ENCODE measurements around the gene C1orf21.

C1orf21 gene

DNA sequence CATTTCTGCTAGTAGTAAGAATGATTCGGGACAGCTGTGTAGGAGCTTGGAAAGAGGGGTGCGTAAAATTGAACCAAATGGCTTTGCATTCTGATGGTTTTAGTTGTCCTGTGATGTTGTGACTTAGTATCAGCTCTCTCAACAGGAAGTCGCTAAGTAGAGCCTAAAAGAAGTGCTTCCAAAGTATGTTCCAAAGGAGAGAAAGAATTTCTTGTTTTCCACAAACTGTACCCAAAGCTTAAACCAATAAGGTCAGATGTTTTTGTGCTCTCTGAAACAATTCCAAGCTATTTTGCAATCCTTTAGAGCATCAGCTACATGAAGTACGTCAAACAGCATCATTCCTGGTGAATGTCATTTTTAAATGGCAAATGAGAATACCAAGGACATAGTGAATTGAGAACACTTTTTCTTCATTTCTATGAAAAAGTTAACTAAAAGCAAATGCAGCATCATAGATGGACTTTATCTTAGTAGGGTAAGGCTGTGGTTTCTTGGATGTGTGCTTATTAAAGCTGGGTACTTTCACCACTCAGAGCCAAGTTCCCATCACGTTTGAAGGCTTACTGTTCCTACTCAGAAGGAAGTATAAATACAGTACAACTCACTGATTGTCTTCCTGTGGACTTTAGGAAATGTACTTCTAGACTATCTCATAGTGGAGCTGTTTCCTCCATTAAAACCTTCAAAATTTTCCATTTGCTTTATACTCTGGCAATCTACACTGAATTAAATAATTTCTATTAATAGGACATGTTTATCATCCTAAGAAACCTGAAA is 148.6 kb downstream of the C1orf21 start:
- Histone ChIP-seq H3K36me3 (ENCODE audit: control insufficient read depth, insufficient read depth, low read length) (no peaks in the 10 kb centered on the region), H3K4me3 (ENCODE audit: insufficient read depth, low read depth, low read length, poor library complexity, severe bottlenecking) (no peak overlapping the region), H3K4me1 (ENCODE audit: control insufficient read depth, insufficient read depth, low read length, poor library complexity, severe bottlenecking) (no peaks in the 10 kb centered on the region), H3K27ac (ENCODE audit: insufficient read depth, low read length, poor library complexity, severe bottlenecking) (no peak overlapping the region), H3K27me3 (replicated peaks; ENCODE audit: control insufficient read depth, insufficient read depth, low read length, poor library complexity, severe bottlenecking) (no peaks in the 10 kb centered on the region), H3K9me3 (ENCODE audit: control insufficient read depth, low read length) (no peaks in the 10 kb centered on the region)
- DNase-seq = no peak

DNA sequence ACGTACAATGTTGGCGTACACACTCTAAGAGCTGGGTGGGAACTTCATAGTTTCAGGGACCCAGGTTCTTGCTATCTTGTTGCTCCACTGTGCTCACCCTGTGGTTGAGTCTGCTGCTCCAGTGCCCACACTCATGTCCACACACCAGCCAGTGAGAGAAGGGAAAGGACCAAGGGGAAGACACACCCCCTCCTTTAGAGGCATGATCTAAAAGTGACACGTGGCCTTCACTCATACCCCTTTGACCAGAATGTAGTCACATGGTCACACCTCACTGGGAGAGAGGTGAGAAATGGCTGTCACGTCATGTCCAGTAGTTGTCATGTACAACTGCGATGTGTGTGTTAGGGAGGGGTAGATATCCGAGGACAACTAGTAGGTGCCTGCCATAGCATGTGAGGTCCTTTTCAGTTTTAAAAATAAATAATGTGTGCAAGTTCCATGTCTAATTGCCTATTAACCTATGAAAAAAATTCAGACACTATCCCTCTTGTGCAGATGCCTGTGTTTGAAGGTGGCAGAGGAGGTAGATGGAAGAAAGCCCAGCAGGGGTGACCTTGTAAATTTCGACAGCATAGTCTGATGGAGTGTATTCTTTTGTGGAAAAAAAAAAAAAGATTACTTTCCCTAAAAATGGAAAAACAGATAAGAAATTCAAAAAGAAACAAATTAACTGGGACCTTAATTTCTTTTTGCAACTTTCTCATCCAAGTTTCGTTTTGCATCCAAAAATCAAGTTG is 149.6 kb downstream of the C1orf21 start:
- Histone ChIP-seq H3K9me3 (ENCODE audit: control insufficient read depth, low read length) (no peaks in the 10 kb centered on the region), H3K4me1 (ENCODE audit: control insufficient read depth, insufficient read depth, low read length, poor library complexity, severe bottlenecking) (no peaks in the 10 kb centered on the region), H3K27ac (ENCODE audit: insufficient read depth, low read length, poor library complexity, severe bottlenecking) (no peak overlapping the region), H3K27me3 (replicated peaks; ENCODE audit: control insufficient read depth, insufficient read depth, low read length, poor library complexity, severe bottlenecking) (no peaks in the 10 kb centered on the region), H3K4me3 (ENCODE audit: insufficient read depth, low read depth, low read length, poor library complexity, severe bottlenecking) (no peak overlapping the region), H3K36me3 (ENCODE audit: control insufficient read depth, insufficient read depth, low read length) (no peaks in the 10 kb centered on the region)
- no peak for DNase-seq

- Histone ChIP-seq H3K4me3 (ENCODE audit: insufficient read depth, low read depth, low read length, poor library complexity, severe bottlenecking) (no peak overlapping the region), H3K27me3 (replicated peaks; ENCODE audit: control insufficient read depth, insufficient read depth, low read length, poor library complexity, severe bottlenecking) (no peaks in the 10 kb centered on the region), H3K36me3 (ENCODE audit: control insufficient read depth, insufficient read depth, low read length) (no peaks in the 10 kb centered on the region), H3K4me1 (ENCODE audit: control insufficient read depth, insufficient read depth, low read length, poor library complexity, severe bottlenecking) (no peaks in the 10 kb centered on the region), H3K27ac (ENCODE audit: insufficient read depth, low read length, poor library complexity, severe bottlenecking) (no peak overlapping the region), H3K9me3 (ENCODE audit: control insufficient read depth, low read length) (no peaks in the 10 kb centered on the region)
- no peak for DNase-seq
Observed at GRCh38 chr1:184539580-184539979, 152.8 kb downstream of the C1orf21 start.

DNA sequence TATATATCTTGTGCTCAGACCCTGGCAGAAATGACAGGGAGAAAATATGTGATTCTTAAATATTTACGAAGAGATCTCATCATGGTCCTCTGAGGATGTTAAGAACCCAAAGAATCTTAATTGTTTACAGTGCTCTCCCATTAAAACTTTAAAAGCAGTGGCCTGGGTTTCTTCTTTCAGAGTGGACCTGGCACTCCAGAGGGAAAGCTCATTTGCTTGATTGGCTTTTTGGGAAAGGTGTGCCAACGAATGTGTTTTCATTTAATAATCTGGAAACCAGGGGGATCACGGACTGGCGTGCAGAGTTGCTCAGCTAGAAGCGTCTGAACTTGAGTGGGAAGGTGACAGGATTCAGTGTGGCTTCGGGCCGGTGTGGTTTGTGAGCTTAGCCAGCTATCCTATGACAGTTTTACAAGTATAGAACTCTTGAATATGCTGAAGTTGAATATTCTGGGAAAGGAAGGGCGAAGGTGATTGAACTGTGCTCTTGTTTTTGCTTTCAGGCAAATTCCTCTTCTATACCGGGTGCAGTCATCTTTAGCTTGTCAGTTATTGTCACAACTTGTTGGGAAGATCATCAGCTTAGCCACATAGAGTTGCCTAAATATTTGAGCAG is 154.8 kb downstream of the C1orf21 start:
- Histone ChIP-seq H3K27ac (ENCODE audit: insufficient read depth, low read length, poor library complexity, severe bottlenecking) (no peak overlapping the region), H3K36me3 (ENCODE audit: control insufficient read depth, insufficient read depth, low read length) (no peaks in the 10 kb centered on the region), H3K9me3 (ENCODE audit: control insufficient read depth, low read length) (no peaks in the 10 kb centered on the region), H3K4me3 (ENCODE audit: insufficient read depth, low read depth, low read length, poor library complexity, severe bottlenecking) (no peak overlapping the region), H3K4me1 (ENCODE audit: control insufficient read depth, insufficient read depth, low read length, poor library complexity, severe bottlenecking) (no peaks in the 10 kb centered on the region), H3K27me3 (replicated peaks; ENCODE audit: control insufficient read depth, insufficient read depth, low read length, poor library complexity, severe bottlenecking) (no peaks in the 10 kb centered on the region)
- no peak for DNase-seq

- Histone ChIP-seq H3K9me3 (ENCODE audit: control insufficient read depth, low read length) (no peaks in the 10 kb centered on the region), H3K27ac (ENCODE audit: insufficient read depth, low read length, poor library complexity, severe bottlenecking) (no peak overlapping the region), H3K36me3 (ENCODE audit: control insufficient read depth, insufficient read depth, low read length) (no peaks in the 10 kb centered on the region), H3K4me1 (ENCODE audit: control insufficient read depth, insufficient read depth, low read length, poor library complexity, severe bottlenecking) (no peaks in the 10 kb centered on the region), H3K27me3 (replicated peaks; ENCODE audit: control insufficient read depth, insufficient read depth, low read length, poor library complexity, severe bottlenecking) (no peaks in the 10 kb centered on the region), H3K4me3 (ENCODE audit: insufficient read depth, low read depth, low read length, poor library complexity, severe bottlenecking) (no peak overlapping the region)
- no peak for DNase-seq
Observed at GRCh38 chr1:184542291-184542690, 155.5 kb downstream of the C1orf21 start.

GRCh38 chr1:184545601-184546000 is 158.8 kb downstream of the C1orf21 start:
- Histone ChIP-seq H3K27ac (ENCODE audit: insufficient read depth, low read length, poor library complexity, severe bottlenecking) (no peak overlapping the region), H3K27me3 (replicated peaks; ENCODE audit: control insufficient read depth, insufficient read depth, low read length, poor library complexity, severe bottlenecking) (no peaks in the 10 kb centered on the region), H3K4me3 (ENCODE audit: insufficient read depth, low read depth, low read length, poor library complexity, severe bottlenecking) (no peak overlapping the region), H3K4me1 (ENCODE audit: control insufficient read depth, insufficient read depth, low read length, poor library complexity, severe bottlenecking) (no peaks in the 10 kb centered on the region), H3K36me3 (ENCODE audit: control insufficient read depth, insufficient read depth, low read length) (no peaks in the 10 kb centered on the region), H3K9me3 (ENCODE audit: control insufficient read depth, low read length) (no peaks in the 10 kb centered on the region)
- DNase-seq = no peak

DNA sequence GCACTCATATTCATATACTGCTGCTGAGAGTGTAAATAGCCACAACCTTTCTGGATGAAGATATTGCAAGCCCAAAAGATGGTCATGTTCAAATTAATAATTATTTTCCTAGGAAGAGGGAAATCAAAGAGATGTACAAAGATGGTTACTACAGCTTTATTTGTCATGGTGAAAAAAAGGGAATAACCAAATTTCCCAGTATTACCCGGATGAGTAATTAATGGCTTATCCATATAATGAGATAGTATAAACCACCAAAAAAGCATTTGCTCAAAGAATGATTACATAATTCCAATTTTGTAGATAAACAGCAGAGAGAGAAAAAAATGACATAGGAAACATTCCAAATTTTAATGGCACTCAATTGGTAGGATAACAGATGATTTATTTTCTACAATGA is 165.6 kb downstream of the C1orf21 start:
- H3K4me1 ChIP-seq (ENCODE audit: control insufficient read depth, insufficient read depth, low read length, poor library complexity, severe bottlenecking) = no peaks in the 10 kb centered on the region
- no peak for DNase-seq

GRCh38 chr1:184553845-184554244 is 167.0 kb downstream of the C1orf21 start:
- Histone ChIP-seq H3K27ac (ENCODE audit: insufficient read depth, low read length, poor library complexity, severe bottlenecking) (no peak overlapping the region), H3K4me3 (ENCODE audit: insufficient read depth, low read depth, low read length, poor library complexity, severe bottlenecking) (no peak overlapping the region), H3K9me3 (ENCODE audit: control insufficient read depth, low read length) (no peaks in the 10 kb centered on the region), H3K4me1 (ENCODE audit: control insufficient read depth, insufficient read depth, low read length, poor library complexity, severe bottlenecking) (no peaks in the 10 kb centered on the region), H3K36me3 (ENCODE audit: control insufficient read depth, insufficient read depth, low read length) (no peaks in the 10 kb centered on the region), H3K27me3 (replicated peaks; ENCODE audit: control insufficient read depth, insufficient read depth, low read length, poor library complexity, severe bottlenecking) (no peaks in the 10 kb centered on the region)
- no peak for DNase-seq

More for the DNA sequence above, 165.6 kb downstream of the C1orf21 start:
- Histone ChIP-seq H3K27me3 (replicated peaks; ENCODE audit: control insufficient read depth, insufficient read depth, low read length, poor library complexity, severe bottlenecking) (no peaks in the 10 kb centered on the region), H3K4me3 (ENCODE audit: insufficient read depth, low read depth, low read length, poor library complexity, severe bottlenecking) (no peak overlapping the region), H3K36me3 (ENCODE audit: control insufficient read depth, insufficient read depth, low read length) (no peaks in the 10 kb centered on the region), H3K27ac (ENCODE audit: insufficient read depth, low read length, poor library complexity, severe bottlenecking) (no peak overlapping the region), H3K9me3 (ENCODE audit: control insufficient read depth, low read length) (no peaks in the 10 kb centered on the region)

GRCh38 chr1:184555665-184556641 is 169.1 kb downstream of the C1orf21 start:
- H3K4me3 ChIP-seq (ENCODE audit: insufficient read depth, low read depth, low read length, poor library complexity, severe bottlenecking) = no peak overlapping the region
- DNase-seq = no peak
- H3K36me3 ChIP-seq (ENCODE audit: control insufficient read depth, insufficient read depth, low read length) = no peaks in the 10 kb centered on the region
- H3K27ac ChIP-seq (ENCODE audit: insufficient read depth, low read length, poor library complexity, severe bottlenecking) = no peak overlapping the region
- H3K9me3 ChIP-seq (ENCODE audit: control insufficient read depth, low read length) = no peaks in the 10 kb centered on the region
- no peaks in the 10 kb centered on the region for H3K27me3 ChIP-seq (replicated peaks; ENCODE audit: control insufficient read depth, insufficient read depth, low read length, poor library complexity, severe bottlenecking)
- no peaks in the 10 kb centered on the region for H3K4me1 ChIP-seq (ENCODE audit: control insufficient read depth, insufficient read depth, low read length, poor library complexity, severe bottlenecking)

Data from effector memory CD4-positive, alpha-beta T cell (primary cell).